A549 (cell line): ENCODE measurements around the gene FPR1.

ENCODE experiments used
- BHLHE40 ChIP-seq: IDR thresholded peaks from 2 replicates; pipeline ENCODE4 v1.6.1; 2012; ENCODE audit warnings: low read depth, low read length, inconsistent platforms
- CTCF ChIP-seq: fragments of >200 bp; sonication (Bioruptor Twin); formaldehyde crosslinking; IDR thresholded peaks from 3 replicates; pipeline ENCODE4 v1.5.1; 2016
- EP300 ChIP-seq, 2 experiments: fragments of >200 bp; sonication (Bioruptor Twin); formaldehyde crosslinking; IDR thresholded peaks; 2 replicates in 1 of 2; 3 replicates in 1 of 2; pipeline ENCODE4 v1.6.1; 2016 to 2017
- JUN ChIP-seq, 2 experiments: fragments of >200 bp; sonication (Bioruptor Twin); formaldehyde crosslinking; IDR thresholded peaks; 2 replicates in 1 of 2; 3 replicates in 1 of 2; pipeline ENCODE4 v1.6.1; 2016 to 2017
- JUNB ChIP-seq: fragments of >200 bp; sonication (Bioruptor Twin); formaldehyde crosslinking; IDR thresholded peaks from 2 replicates; pipeline ENCODE4 v1.6.1; 2016
- MAFK ChIP-seq: fragments of 450-650 bp; IDR thresholded peaks from 2 replicates; pipeline ENCODE4 v1.6.1; 2014; ENCODE audit not compliant: partially characterized antibody
- MAX ChIP-seq: IDR thresholded peaks from 2 replicates; pipeline ENCODE4 v1.6.1; 2012
- MAZ ChIP-seq: fragments of 150-350 bp; IDR thresholded peaks from 2 replicates; pipeline ENCODE4 v1.6.1; 2014; ENCODE audit warnings: antibody characterized with exemption, low read depth, low read length, borderline replicate concordance
- RAD21 ChIP-seq, 2 experiments: fragments of >200 bp in 1 of 2; sonication (Bioruptor Twin) in 1 of 2; formaldehyde crosslinking in 1 of 2; IDR thresholded peaks in 1 of 2; conservative IDR thresholded peaks in 1 of 2; 2 replicates in 1 of 2; 3 replicates in 1 of 2; pipeline ENCODE4 v1.6.1; 2012 to 2018; ENCODE audit warnings: inconsistent platforms in 1 of 2
- SMC3 ChIP-seq: fragments of >200 bp; sonication (Bioruptor Twin); formaldehyde crosslinking; IDR thresholded peaks from 3 replicates; pipeline ENCODE4 v1.6.1; 2018; ENCODE audit warnings: inconsistent platforms
- USF2 ChIP-seq: fragments of 450-650 bp; IDR thresholded peaks from 2 replicates; pipeline ENCODE4 v1.6.1; 2014; ENCODE audit warnings: antibody characterized with exemption

- TF ChIP-seq CTCF (no peak), JUN (IDR thresholded peaks at IDR 0.05) (no peak), MAZ (no peak), SMC3 (no peak), MAX (no peak), RAD21 (conservative IDR thresholded peaks at IDR 0.05 in 1 of 2, IDR thresholded peaks at IDR 0.05 in 1 of 2) (no peak), USF2 (no peak), MAFK (no peak), BHLHE40 (no peak), EP300 (IDR thresholded peaks at IDR 0.05) (no peak), JUNB (no peak)
Measured at GRCh38 chr19:51739466-51740213, 12.0 kb downstream of the FPR1 start.
